NOMO-1 (cell line): ENCODE measurements around the gene NACC1.

Experiments used
- DNase-seq, 2 experiments: peaks; one replicate each; lab custom pipeline; 2025; ENCODE audit not compliant: unreplicated experiment in 2 of 2; lab: John Stamatoyannopoulos, UW

The NACC1 gene

GRCh38 chr19:13117772-13118423 lies at the start of gene NACC1:
Gene NACC1, plus strand, starts transcription at chr19:13118264. Its CDS starts 16,944 bp downstream, at chr19:13135208.
- DNase-seq, result peak; percentile 89 to 90

GRCh38 chr19:13069415-13070359 lies 48.4 kb upstream of the NACC1 start:
- DNase-seq, result no peak

- no peak for DNase-seq
Measured at GRCh38 chr19:13070425-13071140, 47.5 kb upstream of the NACC1 start.

GRCh38 chr19:13071444-13072187 lies 46.4 kb upstream of the NACC1 start:
- DNase-seq, result no peak

GRCh38 chr19:13072188-13072908 lies 45.7 kb upstream of the NACC1 start:
- DNase-seq, result no peak

- no peak for DNase-seq
Measured at GRCh38 chr19:13073263-13073662, 44.8 kb upstream of the NACC1 start.

GRCh38 chr19:13074378-13074777 lies 43.7 kb upstream of the NACC1 start:
- no peak for DNase-seq

GRCh38 chr19:13076320-13076719 lies 41.7 kb upstream of the NACC1 start:
- no peak for DNase-seq

- no peak for DNase-seq
Measured at GRCh38 chr19:13076787-13077186, 41.3 kb upstream of the NACC1 start.

GRCh38 chr19:13077240-13077639 lies 40.8 kb upstream of the NACC1 start:
- no peak for DNase-seq

- DNase-seq, result no peak
Measured at GRCh38 chr19:13078381-13078780, 39.7 kb upstream of the NACC1 start.

GRCh38 chr19:13078897-13079541 lies 39.0 kb upstream of the NACC1 start:
- no peak for DNase-seq

GRCh38 chr19:13079542-13079986 lies 38.5 kb upstream of the NACC1 start:
- peak in 1 of 2 experiments; percentile 8 for DNase-seq

GRCh38 chr19:13082192-13083007 lies 35.7 kb upstream of the NACC1 start:
- DNase-seq, result no peak

- no peak for DNase-seq
Measured at GRCh38 chr19:13083008-13083404, 35.1 kb upstream of the NACC1 start.

- no peak for DNase-seq
Measured at GRCh38 chr19:13083627-13084026, 34.4 kb upstream of the NACC1 start.

- DNase-seq, result no peak
Measured at GRCh38 chr19:13085666-13086065, 32.4 kb upstream of the NACC1 start.

GRCh38 chr19:13086341-13086740 lies 31.7 kb upstream of the NACC1 start:
- no peak for DNase-seq

GRCh38 chr19:13087295-13087694 lies 30.8 kb upstream of the NACC1 start:
- no peak for DNase-seq
